22Rv1 (cell line): Measurements from ENCODE around the gene TMEM14A.

Source experiments
- ZFX ChIP-seq: fragments of 450-650 bp; IDR thresholded peaks from 2 replicates; pipeline ENCODE4 v1.6.1; 2017; ENCODE audit warnings: antibody characterized with exemption, borderline replicate concordance
- TF ChIP-seq, protein P1 (sequence below): fragments of 450-650 bp; IDR thresholded peaks from 2 replicates; pipeline ENCODE4 v1.5.1; 2017; ENCODE audit warnings: mild to moderate bottlenecking

DNA sequence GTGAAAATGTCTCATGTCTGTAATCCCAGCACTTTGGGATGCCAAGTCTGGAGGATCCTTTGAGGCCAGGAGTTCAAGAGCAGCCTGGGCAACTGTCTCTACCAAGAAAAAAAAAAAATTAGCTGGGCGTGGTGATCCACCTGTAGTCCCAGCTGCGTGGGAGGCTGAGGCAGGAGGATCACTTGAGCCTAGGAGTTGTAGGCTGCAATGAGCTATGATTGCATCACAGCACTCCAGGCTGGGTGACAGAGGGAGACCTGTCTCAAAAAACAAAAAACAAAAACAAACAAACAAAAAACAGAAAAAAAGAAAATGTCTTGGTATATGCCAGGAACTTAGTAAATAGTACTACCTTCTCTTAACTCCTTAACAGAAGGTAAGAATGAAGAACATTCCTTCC is 31.4 kb upstream of the TMEM14A start:
- TF ChIP-seq, protein P1, sequence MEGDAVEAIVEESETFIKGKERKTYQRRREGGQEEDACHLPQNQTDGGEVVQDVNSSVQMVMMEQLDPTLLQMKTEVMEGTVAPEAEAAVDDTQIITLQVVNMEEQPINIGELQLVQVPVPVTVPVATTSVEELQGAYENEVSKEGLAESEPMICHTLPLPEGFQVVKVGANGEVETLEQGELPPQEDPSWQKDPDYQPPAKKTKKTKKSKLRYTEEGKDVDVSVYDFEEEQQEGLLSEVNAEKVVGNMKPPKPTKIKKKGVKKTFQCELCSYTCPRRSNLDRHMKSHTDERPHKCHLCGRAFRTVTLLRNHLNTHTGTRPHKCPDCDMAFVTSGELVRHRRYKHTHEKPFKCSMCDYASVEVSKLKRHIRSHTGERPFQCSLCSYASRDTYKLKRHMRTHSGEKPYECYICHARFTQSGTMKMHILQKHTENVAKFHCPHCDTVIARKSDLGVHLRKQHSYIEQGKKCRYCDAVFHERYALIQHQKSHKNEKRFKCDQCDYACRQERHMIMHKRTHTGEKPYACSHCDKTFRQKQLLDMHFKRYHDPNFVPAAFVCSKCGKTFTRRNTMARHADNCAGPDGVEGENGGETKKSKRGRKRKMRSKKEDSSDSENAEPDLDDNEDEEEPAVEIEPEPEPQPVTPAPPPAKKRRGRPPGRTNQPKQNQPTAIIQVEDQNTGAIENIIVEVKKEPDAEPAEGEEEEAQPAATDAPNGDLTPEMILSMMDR: no peak
- TF ChIP-seq ZFX: no peak
